ENCODE data around the gene ATP1A4. TPM values are rescaled to one million over a fixed set of nuclear protein-coding genes. Genes with fewer than 3 reads are reported as not detected.

Gene ATP1A4
- total and polyA plus RNA-seq, 4 donors, result 0.06 to 0.09 (median 0.08) TPM; not detected in 1

GRCh38 chr1:160226623-160227022 lies 75.2 kb downstream of the ATP1A4 start:
- no peaks in the 10 kb centered on the region for H3K27me3 ChIP-seq (ENCODE audit: control insufficient read depth in 3 of 3, insufficient read depth in 3 of 3, low read length in 2 of 3)
- H3K36me3 ChIP-seq (ENCODE audit: control insufficient read depth in 4 of 4, insufficient read depth in 4 of 4, low read length in 4 of 4), result peaks cover 39 to 87% (median 54%) of the 10 kb centered on the region in 4 donors
- DNase-seq (no peak), ATAC-seq (ENCODE audit: insufficient read depth, low FRiP score) (no peak)
- H3K4me1 ChIP-seq (ENCODE audit: control insufficient read depth in 5 of 5, insufficient read depth in 5 of 5, low read length in 5 of 5), result no peaks in the 10 kb centered on the region
- H3K27ac ChIP-seq (ENCODE audit: low read depth in 1 of 2, low read length in 1 of 2), result no peak overlapping the region
- no peak for TF ChIP-seq CTCF (IDR thresholded peaks at IDR 0.05; ENCODE audit: control extremely low read depth, extremely low read depth)
- no peak overlapping the region for H3K9ac ChIP-seq (ENCODE audit: insufficient read depth in 1 of 2, low read length in 2 of 2)
- WGBS, 2 donors, result 90 to 93% methylated on average over 2 of the region's 2 CpGs
- no peaks in the 10 kb centered on the region for H3K9me3 ChIP-seq (ENCODE audit: control insufficient read depth in 4 of 4, insufficient read depth in 3 of 4, low read length in 3 of 4)
- H3K4me3 ChIP-seq, result no peak overlapping the region

- H3K27me3 ChIP-seq (ENCODE audit: control insufficient read depth in 3 of 3, insufficient read depth in 3 of 3, low read length in 2 of 3), result no peaks in the 10 kb centered on the region
- ATAC-seq (ENCODE audit: insufficient read depth, low FRiP score) (peak; percentile 58), DNase-seq (no peak)
- H3K9me3 ChIP-seq (ENCODE audit: control insufficient read depth in 4 of 4, insufficient read depth in 3 of 4, low read length in 3 of 4), result no peaks in the 10 kb centered on the region
- TF ChIP-seq CTCF (IDR thresholded peaks at IDR 0.05; ENCODE audit: control extremely low read depth, extremely low read depth), result no peak
- no peaks in the 10 kb centered on the region for H3K4me1 ChIP-seq (ENCODE audit: control insufficient read depth in 5 of 5, insufficient read depth in 5 of 5, low read length in 5 of 5)
- H3K9ac ChIP-seq (ENCODE audit: insufficient read depth in 1 of 2, low read length in 2 of 2), result no peak overlapping the region
- H3K27ac ChIP-seq (ENCODE audit: low read depth in 1 of 2, low read length in 1 of 2), result no peak overlapping the region
- WGBS, 2 donors, result 78 to 86% methylated on average over 4 of the region's 4 CpGs
- no peak overlapping the region for H3K4me3 ChIP-seq
- H3K36me3 ChIP-seq (ENCODE audit: control insufficient read depth in 4 of 4, insufficient read depth in 4 of 4, low read length in 4 of 4), result peaks cover 37 to 86% (median 56%) of the 10 kb centered on the region in 4 donors
Observed at GRCh38 chr1:160227034-160227433, 75.6 kb downstream of the ATP1A4 start.

GRCh38 chr1:160227561-160227960 lies 76.2 kb downstream of the ATP1A4 start:
- ATAC-seq (ENCODE audit: insufficient read depth, low FRiP score) (no peak), DNase-seq (no peak)
- Histone ChIP-seq H3K4me3 (no peak overlapping the region), H3K36me3 (ENCODE audit: control insufficient read depth in 4 of 4, insufficient read depth in 4 of 4, low read length in 4 of 4) (peaks cover 35 to 82% (median 53%) of the 10 kb centered on the region in 4 donors), H3K4me1 (ENCODE audit: control insufficient read depth in 5 of 5, insufficient read depth in 5 of 5, low read length in 5 of 5) (no peaks in the 10 kb centered on the region), H3K9me3 (ENCODE audit: control insufficient read depth in 4 of 4, insufficient read depth in 3 of 4, low read length in 3 of 4) (no peaks in the 10 kb centered on the region), H3K9ac (ENCODE audit: insufficient read depth in 1 of 2, low read length in 2 of 2) (no peak overlapping the region), H3K27ac (ENCODE audit: low read depth in 1 of 2, low read length in 1 of 2) (no peak overlapping the region), H3K27me3 (ENCODE audit: control insufficient read depth in 3 of 3, insufficient read depth in 3 of 3, low read length in 2 of 3) (no peaks in the 10 kb centered on the region)
- WGBS, 2 donors, result 83 to 93% methylated on average over 1 of the region's 1 CpG
- TF ChIP-seq CTCF (IDR thresholded peaks at IDR 0.05; ENCODE audit: control extremely low read depth, extremely low read depth), result no peak

- Histone ChIP-seq H3K36me3 (ENCODE audit: control insufficient read depth in 4 of 4, insufficient read depth in 4 of 4, low read length in 4 of 4) (peaks cover 33 to 74% (median 46%) of the 10 kb centered on the region in 4 donors), H3K4me1 (ENCODE audit: control insufficient read depth in 5 of 5, insufficient read depth in 5 of 5, low read length in 5 of 5) (no peaks in the 10 kb centered on the region), H3K27ac (ENCODE audit: low read depth in 1 of 2, low read length in 1 of 2) (no peak overlapping the region), H3K27me3 (ENCODE audit: control insufficient read depth in 3 of 3, insufficient read depth in 3 of 3, low read length in 2 of 3) (no peaks in the 10 kb centered on the region), H3K9me3 (ENCODE audit: control insufficient read depth in 4 of 4, insufficient read depth in 3 of 4, low read length in 3 of 4) (no peaks in the 10 kb centered on the region), H3K4me3 (no peak overlapping the region), H3K9ac (ENCODE audit: insufficient read depth in 1 of 2, low read length in 2 of 2) (no peak overlapping the region)
- no peak for ATAC-seq (ENCODE audit: insufficient read depth, low FRiP score)
- TF ChIP-seq CTCF (IDR thresholded peaks at IDR 0.05; ENCODE audit: control extremely low read depth, extremely low read depth), result no peak
- no peak for DNase-seq
Observed at GRCh38 chr1:160228431-160228830, 77.0 kb downstream of the ATP1A4 start.

Measured in lung (tissue), 12 donors.